ENCODE results near the gene PLCL2.

PLCL2 gene

GRCh38 chr3:17052363-17052762, 167.6 kb downstream of the PLCL2 start:
- DNase-seq, result no peak

GRCh38 chr3:17054301-17054981, 169.7 kb downstream of the PLCL2 start:
- DNase-seq, result no peak

- DNase-seq, result no peak
Measured at GRCh38 chr3:17054982-17055343, 170.2 kb downstream of the PLCL2 start.

- DNase-seq, result no peak
Measured at GRCh38 chr3:17055374-17056276, 170.9 kb downstream of the PLCL2 start.

GRCh38 chr3:17057321-17057720, 172.6 kb downstream of the PLCL2 start:
- no peak for DNase-seq

GRCh38 chr3:17059989-17060550, 175.3 kb downstream of the PLCL2 start:
- no peak for DNase-seq

GRCh38 chr3:17061005-17061404, 176.2 kb downstream of the PLCL2 start:
- DNase-seq, result no peak

- DNase-seq, result no peak
Measured at GRCh38 chr3:17062736-17063135, 178.0 kb downstream of the PLCL2 start.

- DNase-seq, result no peak
Measured at GRCh38 chr3:17063596-17063995, 178.8 kb downstream of the PLCL2 start.

GRCh38 chr3:17065315-17065714, 180.6 kb downstream of the PLCL2 start:
- DNase-seq, result no peak

GRCh38 chr3:17065881-17066280, 181.1 kb downstream of the PLCL2 start:
- no peak for DNase-seq

- no peak for DNase-seq
Measured at GRCh38 chr3:17069754-17070153, 185.0 kb downstream of the PLCL2 start.

- no peak for DNase-seq
Measured at GRCh38 chr3:17070161-17070959, 185.6 kb downstream of the PLCL2 start.

- DNase-seq, result no peak
Measured at GRCh38 chr3:17074559-17074958, 189.8 kb downstream of the PLCL2 start.

GRCh38 chr3:17075358-17075757, 190.6 kb downstream of the PLCL2 start:
- no peak for DNase-seq

GRCh38 chr3:17075907-17076306, 191.2 kb downstream of the PLCL2 start:
- DNase-seq, result no peak

- no peak for DNase-seq
Measured at GRCh38 chr3:17076940-17077605, 192.3 kb downstream of the PLCL2 start.

- DNase-seq, result no peak
Measured at GRCh38 chr3:17077606-17078005, 192.9 kb downstream of the PLCL2 start.

- DNase-seq, result no peak
Measured at GRCh38 chr3:17078926-17079465, 194.2 kb downstream of the PLCL2 start.

GRCh38 chr3:17079933-17080332, 195.2 kb downstream of the PLCL2 start:
- DNase-seq, result no peak

GRCh38 chr3:17081520-17081919, 196.8 kb downstream of the PLCL2 start:
- DNase-seq, result no peak

GRCh38 chr3:17087509-17087908, 202.8 kb downstream of the PLCL2 start:
- no peak for DNase-seq
